ENCODE results near the gene SLX9.

- TF ChIP-seq CTCF (IDR thresholded peaks at IDR 0.05; ENCODE audit: insufficient read depth, low read length) (no peak), POLR2AphosphoS5 (IDR thresholded peaks at IDR 0.05; ENCODE audit: low read depth) (no peak), GABPA (IDR thresholded peaks at IDR 0.05; ENCODE audit: low read depth) (no peak)
Measured at GRCh38 chr21:44935533-44935927, 4.3 kb upstream of the SLX9 start.

Measured in HL-60 (cell line).